ENCODE data around the gene SLC45A2.

Gene SLC45A2

DNA sequence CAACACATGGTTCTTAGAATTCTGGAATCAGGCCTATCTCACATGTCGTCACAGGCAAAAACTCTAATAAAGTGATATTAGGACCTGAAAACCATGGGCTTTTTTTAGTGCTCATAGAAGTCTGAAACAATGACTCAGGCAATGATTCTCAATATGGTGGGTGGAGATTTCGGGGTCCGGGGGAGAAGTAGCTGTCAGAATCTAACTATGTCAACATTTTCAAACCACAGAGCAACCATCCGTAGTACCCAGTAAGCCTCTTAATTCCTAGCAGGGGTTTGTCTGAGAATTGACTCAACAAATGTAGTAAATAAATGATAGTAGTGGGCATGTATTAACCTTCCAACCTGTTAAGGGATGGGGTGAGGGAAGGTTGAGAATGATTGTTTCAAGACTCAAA lies 20.7 kb upstream of the SLC45A2 start:
- no peaks in the 10 kb centered on the region for H4K20me1 ChIP-seq (ENCODE audit: low read depth, low read length)
- no peak overlapping the region for H3K27ac ChIP-seq (ENCODE audit: low read depth, low read length)
- H3K4me3 ChIP-seq (ENCODE audit: insufficient read depth, low read length, poor library complexity, severe bottlenecking): no peak overlapping the region
- no peaks in the 10 kb centered on the region for H3K79me2 ChIP-seq (ENCODE audit: insufficient read depth, low read length)
- H3K27me3 ChIP-seq (ENCODE audit: low read length): no peaks in the 10 kb centered on the region
- peaks cover 11% of the 10 kb centered on the region; the same call in 1 of the 2 replicates for H3F3A ChIP-seq (ENCODE audit: insufficient read depth)
- H3K9me2 ChIP-seq (replicated peaks; ENCODE audit: insufficient read depth, low read length): no peaks in the 10 kb centered on the region
- no peaks in the 10 kb centered on the region for H3K36me3 ChIP-seq (ENCODE audit: low read length)
- no peaks in the 10 kb centered on the region for H3K9me3 ChIP-seq (ENCODE audit: insufficient read depth, low read length)
- H3K4me2 ChIP-seq (ENCODE audit: low read depth, low read length, poor library complexity, severe bottlenecking): no peak overlapping the region
- TF ChIP-seq CTCF (IDR thresholded peaks at IDR 0.05; ENCODE audit: insufficient read depth, low read length, poor library complexity, severe bottlenecking) (no peak), EZH2phosphoT487 (conservative IDR thresholded peaks at IDR 0.05; ENCODE audit: low read length) (no peak)
- H2AFZ ChIP-seq (ENCODE audit: low read depth, low read length, severe bottlenecking): no peak overlapping the region
- no peak overlapping the region for H3K9ac ChIP-seq (ENCODE audit: low read length)

DNA sequence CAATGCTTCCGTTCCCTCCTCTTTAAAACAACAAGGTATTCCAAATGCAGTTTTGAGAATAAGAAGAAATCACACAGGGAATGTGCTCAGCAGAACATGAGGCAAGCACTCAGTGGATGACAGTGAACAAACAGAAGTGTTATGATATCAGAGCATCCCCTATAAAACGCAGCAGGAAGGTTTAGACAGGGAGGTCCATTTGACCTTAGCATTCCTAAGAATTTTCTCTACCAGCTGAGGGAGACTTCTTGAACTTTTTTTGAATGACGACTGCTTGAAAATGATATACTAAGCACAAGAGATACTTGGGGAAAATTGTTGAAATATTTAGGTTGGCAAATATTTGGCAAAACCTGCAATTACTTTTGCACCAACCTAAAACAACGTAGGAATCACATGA lies 19.4 kb upstream of the SLC45A2 start:
- no peaks in the 10 kb centered on the region for H3K9me3 ChIP-seq (ENCODE audit: insufficient read depth, low read length)
- H3F3A ChIP-seq (ENCODE audit: insufficient read depth): peaks cover 4% of the 10 kb centered on the region; the same call in 1 of the 2 replicates

DNA sequence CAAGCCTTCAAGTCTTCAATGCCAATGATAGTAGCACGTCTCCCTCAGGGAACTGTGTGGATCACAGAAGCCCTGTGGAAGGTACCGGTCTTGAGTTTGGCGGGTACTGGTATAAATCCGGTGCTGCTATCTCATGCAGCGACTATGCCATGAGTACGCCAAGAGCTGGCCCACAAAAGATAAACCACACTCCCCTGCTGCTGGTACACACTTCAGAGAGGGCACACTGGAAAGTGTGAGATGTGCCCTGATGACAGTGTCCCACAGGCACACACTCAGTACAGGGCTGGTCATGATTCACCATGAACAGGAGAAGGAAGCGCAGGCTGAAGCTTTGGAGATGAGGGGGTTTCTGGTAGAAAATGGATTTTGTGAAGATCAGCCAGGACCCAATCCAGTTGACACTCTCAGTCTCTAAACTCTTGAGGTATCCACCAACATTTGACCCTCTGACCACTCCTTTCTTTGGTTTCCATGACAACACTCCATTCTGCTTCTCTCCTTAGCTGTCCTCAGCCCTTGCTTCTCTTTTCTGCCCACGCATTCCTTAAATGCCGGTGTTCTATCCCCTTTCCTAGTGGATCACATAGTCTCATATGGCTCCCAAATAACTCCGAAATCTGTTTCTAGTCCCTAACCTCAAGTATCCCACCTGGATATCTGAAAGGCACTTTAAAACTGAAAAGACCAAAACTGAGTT lies 18.3 kb upstream of the SLC45A2 start:
- no peaks in the 10 kb centered on the region for H3K79me2 ChIP-seq (ENCODE audit: insufficient read depth, low read length)
- no peaks in the 10 kb centered on the region for H3K27me3 ChIP-seq (ENCODE audit: low read length)
- no peaks in the 10 kb centered on the region for H3K36me3 ChIP-seq (ENCODE audit: low read length)
- H3K9ac ChIP-seq (ENCODE audit: low read length): no peak overlapping the region
- no peak overlapping the region for H3K4me2 ChIP-seq (ENCODE audit: low read depth, low read length, poor library complexity, severe bottlenecking)
- H2AFZ ChIP-seq (ENCODE audit: low read depth, low read length, severe bottlenecking): no peak overlapping the region
- no peaks in the 10 kb centered on the region for H3K9me3 ChIP-seq (ENCODE audit: insufficient read depth, low read length)
- H3K9me2 ChIP-seq (replicated peaks; ENCODE audit: insufficient read depth, low read length): no peaks in the 10 kb centered on the region
- no peaks in the 10 kb centered on the region for H3F3A ChIP-seq (ENCODE audit: insufficient read depth)
- H3K4me3 ChIP-seq (ENCODE audit: insufficient read depth, low read length, poor library complexity, severe bottlenecking): no peak overlapping the region
- TF ChIP-seq EZH2phosphoT487 (conservative IDR thresholded peaks at IDR 0.05; ENCODE audit: low read length) (no peak), CTCF (IDR thresholded peaks at IDR 0.05; ENCODE audit: insufficient read depth, low read length, poor library complexity, severe bottlenecking) (no peak)
- no peak overlapping the region for H3K27ac ChIP-seq (ENCODE audit: low read depth, low read length)
- H4K20me1 ChIP-seq (ENCODE audit: low read depth, low read length): no peaks in the 10 kb centered on the region

More for the DNA sequence above, 19.4 kb upstream of the SLC45A2 start:
- no peaks in the 10 kb centered on the region for H4K20me1 ChIP-seq (ENCODE audit: low read depth, low read length)
- no peak overlapping the region for H3K4me2 ChIP-seq (ENCODE audit: low read depth, low read length, poor library complexity, severe bottlenecking)
- H3K27ac ChIP-seq (ENCODE audit: low read depth, low read length): no peak overlapping the region
- H2AFZ ChIP-seq (ENCODE audit: low read depth, low read length, severe bottlenecking): no peak overlapping the region
- H3K27me3 ChIP-seq (ENCODE audit: low read length): no peaks in the 10 kb centered on the region
- no peaks in the 10 kb centered on the region for H3K79me2 ChIP-seq (ENCODE audit: insufficient read depth, low read length)
- no peak overlapping the region for H3K4me3 ChIP-seq (ENCODE audit: insufficient read depth, low read length, poor library complexity, severe bottlenecking)
- TF ChIP-seq EZH2phosphoT487 (conservative IDR thresholded peaks at IDR 0.05; ENCODE audit: low read length) (no peak), CTCF (IDR thresholded peaks at IDR 0.05; ENCODE audit: insufficient read depth, low read length, poor library complexity, severe bottlenecking) (no peak)
- H3K9ac ChIP-seq (ENCODE audit: low read length): no peak overlapping the region
- no peaks in the 10 kb centered on the region for H3K36me3 ChIP-seq (ENCODE audit: low read length)
- H3K9me2 ChIP-seq (replicated peaks; ENCODE audit: insufficient read depth, low read length): no peaks in the 10 kb centered on the region
